Thyroid gland (tissue), 4 donors: ENCODE measurements around the gene CDH2.

Experiments used
- POLR2A ChIP-seq, 2 donors: fragments of 450-650 bp; IDR thresholded peaks; one replicate each; pipeline ENCODE4 v1.6.1; 2017; ENCODE audit warnings: antibody characterized with exemption in 2 of 2, mild to moderate bottlenecking in 2 of 2, moderate library complexity in 1 of 2
- TF ChIP-seq, protein P1 (sequence below), 6 experiments: fragments of 200-600 bp in 3 of 6; fragments of 450-650 bp in 3 of 6; sonication (generic) in 3 of 6; IDR thresholded peaks; one replicate each; pipeline ENCODE4 v1.5.1; 2016 to 2019; ENCODE audit warnings: antibody characterized with exemption in 6 of 6, mild to moderate bottlenecking in 2 of 6, inconsistent platforms in 1 of 6, moderate library complexity in 1 of 6

DNA sequence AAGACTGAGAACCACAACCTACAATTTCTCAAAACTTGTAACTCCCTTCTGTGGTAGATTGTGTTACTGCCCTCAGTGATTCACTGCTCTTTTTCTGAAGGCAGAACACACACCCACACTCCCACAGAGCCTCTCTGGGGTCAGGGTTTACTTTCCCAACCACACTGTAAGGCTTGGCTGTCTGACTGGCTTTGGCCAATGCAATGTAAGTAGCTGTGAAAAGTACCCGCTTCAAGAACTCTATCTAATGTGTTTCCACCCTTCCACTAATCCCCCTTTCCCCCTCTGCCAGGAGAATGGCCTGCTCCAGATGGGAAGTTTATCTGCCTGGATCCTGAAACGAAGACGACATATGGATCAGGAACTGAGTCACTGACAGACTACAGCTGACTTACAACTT is 222.7 kb downstream of the CDH2 start:
- no peak for TF ChIP-seq POLR2A (IDR thresholded peaks at IDR 0.05)
- TF ChIP-seq, protein P1, sequence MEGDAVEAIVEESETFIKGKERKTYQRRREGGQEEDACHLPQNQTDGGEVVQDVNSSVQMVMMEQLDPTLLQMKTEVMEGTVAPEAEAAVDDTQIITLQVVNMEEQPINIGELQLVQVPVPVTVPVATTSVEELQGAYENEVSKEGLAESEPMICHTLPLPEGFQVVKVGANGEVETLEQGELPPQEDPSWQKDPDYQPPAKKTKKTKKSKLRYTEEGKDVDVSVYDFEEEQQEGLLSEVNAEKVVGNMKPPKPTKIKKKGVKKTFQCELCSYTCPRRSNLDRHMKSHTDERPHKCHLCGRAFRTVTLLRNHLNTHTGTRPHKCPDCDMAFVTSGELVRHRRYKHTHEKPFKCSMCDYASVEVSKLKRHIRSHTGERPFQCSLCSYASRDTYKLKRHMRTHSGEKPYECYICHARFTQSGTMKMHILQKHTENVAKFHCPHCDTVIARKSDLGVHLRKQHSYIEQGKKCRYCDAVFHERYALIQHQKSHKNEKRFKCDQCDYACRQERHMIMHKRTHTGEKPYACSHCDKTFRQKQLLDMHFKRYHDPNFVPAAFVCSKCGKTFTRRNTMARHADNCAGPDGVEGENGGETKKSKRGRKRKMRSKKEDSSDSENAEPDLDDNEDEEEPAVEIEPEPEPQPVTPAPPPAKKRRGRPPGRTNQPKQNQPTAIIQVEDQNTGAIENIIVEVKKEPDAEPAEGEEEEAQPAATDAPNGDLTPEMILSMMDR (IDR thresholded peaks at IDR 0.05): no peak
